ENCODE measurements around the gene RAB3IL1.

DNA sequence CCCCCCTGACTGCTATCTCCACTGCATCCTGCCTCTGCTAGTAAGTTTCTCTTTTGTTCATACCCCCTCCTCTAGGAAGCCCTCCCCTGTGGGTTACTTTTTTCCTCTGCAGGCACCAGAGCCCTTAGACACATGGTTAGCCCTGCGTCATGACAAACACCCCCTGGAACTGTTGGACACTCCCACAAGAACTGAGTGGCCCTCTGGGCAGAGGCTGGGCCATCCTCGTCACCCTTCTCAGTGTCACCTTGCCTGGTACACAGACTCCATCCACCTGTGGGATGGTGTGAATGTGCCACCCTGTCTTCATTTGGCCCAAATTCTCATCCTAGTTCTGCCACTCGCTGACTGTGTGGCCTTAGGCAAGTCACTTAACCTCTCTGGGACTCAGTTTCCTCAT, 4.1 kb upstream of the RAB3IL1 start:
- TF ChIP-seq, protein P1, sequence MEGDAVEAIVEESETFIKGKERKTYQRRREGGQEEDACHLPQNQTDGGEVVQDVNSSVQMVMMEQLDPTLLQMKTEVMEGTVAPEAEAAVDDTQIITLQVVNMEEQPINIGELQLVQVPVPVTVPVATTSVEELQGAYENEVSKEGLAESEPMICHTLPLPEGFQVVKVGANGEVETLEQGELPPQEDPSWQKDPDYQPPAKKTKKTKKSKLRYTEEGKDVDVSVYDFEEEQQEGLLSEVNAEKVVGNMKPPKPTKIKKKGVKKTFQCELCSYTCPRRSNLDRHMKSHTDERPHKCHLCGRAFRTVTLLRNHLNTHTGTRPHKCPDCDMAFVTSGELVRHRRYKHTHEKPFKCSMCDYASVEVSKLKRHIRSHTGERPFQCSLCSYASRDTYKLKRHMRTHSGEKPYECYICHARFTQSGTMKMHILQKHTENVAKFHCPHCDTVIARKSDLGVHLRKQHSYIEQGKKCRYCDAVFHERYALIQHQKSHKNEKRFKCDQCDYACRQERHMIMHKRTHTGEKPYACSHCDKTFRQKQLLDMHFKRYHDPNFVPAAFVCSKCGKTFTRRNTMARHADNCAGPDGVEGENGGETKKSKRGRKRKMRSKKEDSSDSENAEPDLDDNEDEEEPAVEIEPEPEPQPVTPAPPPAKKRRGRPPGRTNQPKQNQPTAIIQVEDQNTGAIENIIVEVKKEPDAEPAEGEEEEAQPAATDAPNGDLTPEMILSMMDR (IDR thresholded peaks at IDR 0.05), result no peak
- TF ChIP-seq POLR2A (IDR thresholded peaks at IDR 0.05), result no peak
- no peak for TF ChIP-seq POLR2AphosphoS5 (IDR thresholded peaks at IDR 0.05)

All from stomach (tissue), 4 donors.